Breast epithelium (tissue), 4 donors: ENCODE results near the gene ATP8A1. TPM values are rescaled to one million over a fixed set of nuclear protein-coding genes. Genes with fewer than 3 reads are reported as not detected.

Source experiments
- DNase-seq, 2 donors: peaks; one replicate each; pipeline ENCODE4 v3.0.0-alpha.2; 2019; ENCODE audit warnings: low spot score in 2 of 2
- H3K27ac ChIP-seq, 2 donors: fragments of 200-600 bp; sonication (generic) in 1 of 2; one replicate each; pipeline ENCODE4 v1.5.1; 2016 to 2019; ENCODE audit warnings: mild to moderate bottlenecking in 1 of 2
- H3K27me3 ChIP-seq, 2 donors: fragments of 200-600 bp; sonication (generic) in 1 of 2; one replicate each; pipeline versions ENCODE4 v1.5.1 to v1.6.0; 2017 to 2019; ENCODE audit warnings: control low read depth in 1 of 2, mild to moderate bottlenecking in 1 of 2
- H3K36me3 ChIP-seq: fragments of 200-600 bp; one replicate; pipeline ENCODE4 v1.5.1; 2019
- H3K4me1 ChIP-seq, 2 donors: fragments of 200-600 bp; sonication (generic); one replicate each; pipeline ENCODE4 v1.5.1; 2016 to 2019; ENCODE audit warnings: control low read depth in 1 of 2
- H3K4me3 ChIP-seq, 3 donors: fragments of 200-600 bp; sonication (generic); 1 replicate in 2 of 3; 2 replicates in 1 of 3; pipeline ENCODE4 v1.5.1; 2016 to 2019; ENCODE audit warnings: mild to moderate bottlenecking in 3 of 3, moderate library complexity in 2 of 3
- H3K9me3 ChIP-seq, 2 donors: fragments of 200-600 bp; sonication (generic) in 1 of 2; one replicate each; pipeline ENCODE4 v1.5.1; 2016 to 2019; ENCODE audit warnings: control low read depth in 1 of 2
- POLR2A ChIP-seq: fragments of 450-650 bp; IDR thresholded peaks from one replicate; pipeline ENCODE4 v1.6.1; 2016; ENCODE audit warnings: antibody characterized with exemption, mild to moderate bottlenecking, moderate library complexity
- POLR2AphosphoS5 ChIP-seq, 3 donors: sonication (generic); formaldehyde crosslinking; IDR thresholded peaks; one replicate each; pipeline ENCODE4 v1.6.1; 2017; ENCODE audit warnings: antibody characterized with exemption in 3 of 3
- intact Hi-C: fragments of 100-400 bp; cut with DNase I; formaldehyde crosslinking; loops from one replicate; pipeline ENCODE4 v1.15.1; 2023; ENCODE audit warnings: low total_unique reads
- total RNA-seq, 3 donors: library from RNA; depleted of rRNA; stranded (reverse); fragments of >200 nt; gene quantifications; one replicate each; pipeline ENCODE4 v1.1.0, GENCODE V29; 2016
- TF ChIP-seq, protein P1 (sequence below), 3 donors: fragments of 450-650 bp; IDR thresholded peaks; one replicate each; pipeline ENCODE4 v1.5.1; 2016 to 2017; ENCODE audit warnings: antibody characterized with exemption in 3 of 3, mild to moderate bottlenecking in 3 of 3, moderate library complexity in 3 of 3

ATP8A1 gene
- total RNA-seq, 3 donors from 2014 or later = 12.2 to 17.0 (median 14.8) TPM

GRCh38 chr4:42638993-42639392 is 17.9 kb downstream of the ATP8A1 start:
- no peak for DNase-seq
- no peaks in the 10 kb centered on the region for H3K4me1 ChIP-seq
- no peaks in the 10 kb centered on the region for H3K36me3 ChIP-seq
- H3K4me3 ChIP-seq = no peak overlapping the region
- H3K27ac ChIP-seq = no peak overlapping the region
- TF ChIP-seq POLR2A (no peak), POLR2AphosphoS5 (IDR thresholded peaks at IDR 0.05) (no peak)
- TF ChIP-seq, protein P1, sequence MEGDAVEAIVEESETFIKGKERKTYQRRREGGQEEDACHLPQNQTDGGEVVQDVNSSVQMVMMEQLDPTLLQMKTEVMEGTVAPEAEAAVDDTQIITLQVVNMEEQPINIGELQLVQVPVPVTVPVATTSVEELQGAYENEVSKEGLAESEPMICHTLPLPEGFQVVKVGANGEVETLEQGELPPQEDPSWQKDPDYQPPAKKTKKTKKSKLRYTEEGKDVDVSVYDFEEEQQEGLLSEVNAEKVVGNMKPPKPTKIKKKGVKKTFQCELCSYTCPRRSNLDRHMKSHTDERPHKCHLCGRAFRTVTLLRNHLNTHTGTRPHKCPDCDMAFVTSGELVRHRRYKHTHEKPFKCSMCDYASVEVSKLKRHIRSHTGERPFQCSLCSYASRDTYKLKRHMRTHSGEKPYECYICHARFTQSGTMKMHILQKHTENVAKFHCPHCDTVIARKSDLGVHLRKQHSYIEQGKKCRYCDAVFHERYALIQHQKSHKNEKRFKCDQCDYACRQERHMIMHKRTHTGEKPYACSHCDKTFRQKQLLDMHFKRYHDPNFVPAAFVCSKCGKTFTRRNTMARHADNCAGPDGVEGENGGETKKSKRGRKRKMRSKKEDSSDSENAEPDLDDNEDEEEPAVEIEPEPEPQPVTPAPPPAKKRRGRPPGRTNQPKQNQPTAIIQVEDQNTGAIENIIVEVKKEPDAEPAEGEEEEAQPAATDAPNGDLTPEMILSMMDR (IDR thresholded peaks at IDR 0.05) = no peak
- intact Hi-C loops = no loop called here
- no peaks in the 10 kb centered on the region for H3K27me3 ChIP-seq
- H3K9me3 ChIP-seq = no peaks in the 10 kb centered on the region

- TF ChIP-seq POLR2AphosphoS5 (IDR thresholded peaks at IDR 0.05) (no peak), POLR2A (no peak)
- TF ChIP-seq, protein P1 (IDR thresholded peaks at IDR 0.05) = no peak
Measured at GRCh38 chr4:42638321-42638720, 18.6 kb downstream of the ATP8A1 start.

DNA sequence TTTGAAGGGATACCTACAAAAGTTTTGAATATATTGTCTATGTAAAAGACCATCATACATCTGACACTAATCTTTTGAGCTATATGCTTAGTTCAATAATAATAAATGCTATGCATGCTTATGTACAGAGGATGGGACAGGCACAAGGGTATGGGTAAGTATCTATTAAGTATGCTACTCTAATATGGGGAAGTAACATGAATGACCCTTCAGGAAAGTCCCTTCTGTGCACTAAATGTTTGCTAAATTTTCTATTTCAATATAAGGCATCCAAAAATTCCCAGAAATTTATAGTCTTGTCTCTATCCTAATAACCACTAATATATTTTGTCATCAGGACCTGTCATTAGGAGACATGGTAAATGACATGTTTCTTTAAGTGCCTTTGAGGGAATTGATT is 19.0 kb downstream of the ATP8A1 start:
- intact Hi-C loops = no loop called here
- Histone ChIP-seq H3K36me3 (no peaks in the 10 kb centered on the region), H3K4me3 (no peak overlapping the region), H3K9me3 (no peaks in the 10 kb centered on the region), H3K27ac (no peak overlapping the region), H3K4me1 (no peaks in the 10 kb centered on the region), H3K27me3 (no peaks in the 10 kb centered on the region)
- no peak for TF ChIP-seq POLR2AphosphoS5 (IDR thresholded peaks at IDR 0.05)
- TF ChIP-seq, protein P1 (IDR thresholded peaks at IDR 0.05) = no peak
- TF ChIP-seq POLR2A = no peak
- DNase-seq = no peak

More at GRCh38 chr4:42638321-42638720, 18.6 kb downstream of the ATP8A1 start:
- H3K27ac ChIP-seq = no peak overlapping the region
- H3K4me1 ChIP-seq = no peaks in the 10 kb centered on the region
- no peak overlapping the region for H3K4me3 ChIP-seq
- intact Hi-C loops = no loop called here
- no peaks in the 10 kb centered on the region for H3K9me3 ChIP-seq
- H3K27me3 ChIP-seq = no peaks in the 10 kb centered on the region
- no peaks in the 10 kb centered on the region for H3K36me3 ChIP-seq
- no peak for DNase-seq

DNA sequence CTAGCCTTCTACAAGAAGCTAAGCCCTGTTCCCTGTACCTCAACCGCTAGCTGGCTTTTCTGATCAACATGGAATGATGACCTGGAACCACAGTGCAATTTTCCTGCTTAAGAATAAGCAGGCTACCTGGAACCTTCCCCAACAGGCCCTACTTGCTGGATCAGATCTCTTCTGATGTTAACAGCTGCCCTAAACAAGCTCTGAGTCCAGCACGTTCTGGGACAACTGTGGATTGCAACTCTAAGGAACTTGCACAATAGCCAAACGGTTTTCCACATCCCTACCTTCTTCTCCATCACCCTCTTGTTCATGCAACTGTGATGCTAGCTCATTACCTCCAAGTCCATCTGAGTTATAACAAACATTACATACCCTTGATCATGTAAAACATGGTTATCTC is 19.8 kb downstream of the ATP8A1 start:
- Histone ChIP-seq H3K36me3 (no peaks in the 10 kb centered on the region), H3K27ac (no peak overlapping the region), H3K27me3 (no peaks in the 10 kb centered on the region), H3K4me3 (no peak overlapping the region), H3K4me1 (no peaks in the 10 kb centered on the region), H3K9me3 (no peaks in the 10 kb centered on the region)
- intact Hi-C loops = no loop called here
- DNase-seq = no peak
- TF ChIP-seq POLR2A = no peak
- TF ChIP-seq, protein P1 (IDR thresholded peaks at IDR 0.05) = no peak
- TF ChIP-seq POLR2AphosphoS5 (IDR thresholded peaks at IDR 0.05) = no peak

GRCh38 chr4:42636645-42636949 is 20.3 kb downstream of the ATP8A1 start:
- intact Hi-C loops = no loop called here
- Histone ChIP-seq H3K9me3 (no peaks in the 10 kb centered on the region), H3K36me3 (no peaks in the 10 kb centered on the region), H3K4me1 (no peaks in the 10 kb centered on the region), H3K27me3 (no peaks in the 10 kb centered on the region), H3K4me3 (no peak overlapping the region), H3K27ac (no peak overlapping the region)
- no peak for DNase-seq
- TF ChIP-seq POLR2AphosphoS5 (IDR thresholded peaks at IDR 0.05) (no peak), POLR2A (no peak)
- TF ChIP-seq, protein P1 (IDR thresholded peaks at IDR 0.05) = no peak
